DMS53 (cell line): Measurements from ENCODE around the gene SLC7A6.

Experiments used
- DNase-seq: peaks from one replicate; lab custom pipeline; 2025; lab: John Stamatoyannopoulos, UW

Gene SLC7A6

DNA sequence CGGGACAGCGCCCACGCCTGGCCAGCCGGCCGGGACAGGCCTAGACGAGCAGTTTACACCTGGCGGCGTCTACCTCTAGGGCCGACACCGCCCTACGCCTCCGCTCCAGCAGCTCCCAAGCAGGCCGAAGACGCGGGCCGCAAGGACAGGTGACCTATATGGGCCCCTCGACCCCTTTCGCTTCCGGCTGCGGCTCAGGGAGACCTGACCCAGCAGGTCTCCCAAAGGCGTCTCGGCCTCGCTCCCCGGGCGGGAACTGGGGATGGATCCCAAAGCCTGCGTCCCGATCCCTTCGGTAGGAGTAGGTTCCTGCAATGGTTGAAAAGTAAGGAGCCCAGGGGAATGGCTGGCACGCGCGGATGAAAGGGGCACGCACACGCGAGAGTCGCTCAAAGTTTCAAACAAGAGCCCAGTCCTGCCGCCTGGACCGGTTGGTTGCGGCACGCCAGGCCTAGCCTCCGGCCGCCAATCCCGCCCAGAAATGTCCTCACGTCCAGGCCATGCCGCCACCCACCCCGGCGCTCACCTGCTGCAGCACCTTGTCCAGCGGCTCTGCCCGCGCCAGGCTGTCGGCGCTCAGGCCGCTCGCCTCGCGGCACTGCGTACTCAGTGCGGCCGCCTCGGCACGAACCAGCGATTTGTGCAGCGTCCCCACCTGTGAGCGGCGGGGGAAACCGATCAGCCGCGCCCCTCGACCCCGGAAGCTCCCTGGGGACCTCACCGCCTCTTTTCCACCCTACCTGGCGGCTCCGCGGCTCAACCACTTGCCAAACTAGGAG lies 29.0 kb upstream of the SLC7A6 start:
- peak; percentile 78 for DNase-seq

DNA sequence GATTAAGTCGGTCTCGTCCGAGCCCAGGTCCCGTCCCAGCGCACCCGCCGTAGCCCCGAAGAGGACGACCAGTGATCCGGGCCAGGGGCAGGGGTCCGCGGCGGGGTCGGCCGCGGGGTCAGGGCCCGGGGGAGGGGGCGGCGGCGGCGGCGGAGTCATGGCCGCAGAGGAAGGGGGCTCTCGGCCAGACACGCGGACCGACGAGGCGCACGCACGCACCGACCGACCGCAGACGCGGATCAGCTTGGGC lies 28.5 kb upstream of the SLC7A6 start, which contains the start of gene ESRP2:
Gene ESRP2, minus strand, starts transcription at position 241 of the 250 bp plus-strand sequence. Its CDS starts 82 bp downstream, at position 159.
- no peak for DNase-seq

DNA sequence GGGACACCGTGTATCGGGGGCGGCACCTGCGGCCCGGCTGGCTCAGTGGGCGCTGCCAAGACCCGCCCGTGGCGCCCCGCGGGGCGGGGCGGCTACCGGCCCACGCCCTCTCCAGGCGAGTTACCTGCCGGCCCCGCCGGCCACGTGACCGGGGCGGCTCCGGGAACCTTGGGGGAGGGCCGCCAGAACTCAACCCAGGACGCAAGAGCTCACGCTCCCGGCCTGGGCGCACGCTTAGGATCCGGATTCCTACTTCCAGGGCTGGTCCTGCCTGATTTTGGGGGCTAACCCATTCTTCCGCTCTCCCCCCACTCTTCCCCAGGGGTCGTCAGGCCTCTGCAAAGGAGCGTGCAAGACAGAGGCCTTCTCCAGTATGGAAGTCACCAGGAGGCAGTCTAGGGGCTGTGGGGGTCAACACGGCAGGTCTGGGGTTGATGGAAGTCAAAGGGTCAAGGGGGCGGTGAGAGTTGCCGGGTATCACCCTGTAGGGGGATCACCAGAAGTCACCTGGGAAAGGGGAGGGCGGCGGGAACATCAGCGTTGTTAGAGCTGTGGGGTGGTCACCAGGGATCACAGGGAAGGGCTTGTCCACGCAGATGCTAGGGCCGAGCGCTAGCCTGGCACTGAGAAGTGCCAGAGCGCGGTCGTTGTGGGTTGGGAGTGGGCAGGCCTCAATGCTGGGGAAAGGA lies 28.0 kb upstream of the SLC7A6 start:
- peak; percentile 96 for DNase-seq

DNA sequence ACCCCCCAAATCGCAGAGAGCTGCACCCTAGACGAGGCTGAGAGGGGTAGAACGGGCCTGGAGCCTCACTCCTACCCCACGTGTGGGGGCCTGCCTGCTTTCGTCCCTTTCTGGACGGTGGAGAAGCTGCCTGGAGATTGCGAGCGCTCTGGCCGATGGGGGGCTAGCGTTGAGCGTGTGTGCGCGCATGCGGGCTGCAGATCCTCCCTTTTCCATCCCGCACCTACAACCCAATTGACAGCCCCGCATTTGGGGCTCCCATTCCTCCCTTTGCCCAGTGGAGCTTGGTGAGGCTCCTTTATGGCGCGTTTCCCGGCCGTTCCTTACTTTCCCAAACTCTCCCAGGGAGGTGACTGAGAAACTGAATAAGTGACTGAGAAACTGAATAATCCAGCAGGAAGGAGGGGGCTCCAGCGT lies 27.5 kb upstream of the SLC7A6 start:
- peak; percentile 67 for DNase-seq

DNA sequence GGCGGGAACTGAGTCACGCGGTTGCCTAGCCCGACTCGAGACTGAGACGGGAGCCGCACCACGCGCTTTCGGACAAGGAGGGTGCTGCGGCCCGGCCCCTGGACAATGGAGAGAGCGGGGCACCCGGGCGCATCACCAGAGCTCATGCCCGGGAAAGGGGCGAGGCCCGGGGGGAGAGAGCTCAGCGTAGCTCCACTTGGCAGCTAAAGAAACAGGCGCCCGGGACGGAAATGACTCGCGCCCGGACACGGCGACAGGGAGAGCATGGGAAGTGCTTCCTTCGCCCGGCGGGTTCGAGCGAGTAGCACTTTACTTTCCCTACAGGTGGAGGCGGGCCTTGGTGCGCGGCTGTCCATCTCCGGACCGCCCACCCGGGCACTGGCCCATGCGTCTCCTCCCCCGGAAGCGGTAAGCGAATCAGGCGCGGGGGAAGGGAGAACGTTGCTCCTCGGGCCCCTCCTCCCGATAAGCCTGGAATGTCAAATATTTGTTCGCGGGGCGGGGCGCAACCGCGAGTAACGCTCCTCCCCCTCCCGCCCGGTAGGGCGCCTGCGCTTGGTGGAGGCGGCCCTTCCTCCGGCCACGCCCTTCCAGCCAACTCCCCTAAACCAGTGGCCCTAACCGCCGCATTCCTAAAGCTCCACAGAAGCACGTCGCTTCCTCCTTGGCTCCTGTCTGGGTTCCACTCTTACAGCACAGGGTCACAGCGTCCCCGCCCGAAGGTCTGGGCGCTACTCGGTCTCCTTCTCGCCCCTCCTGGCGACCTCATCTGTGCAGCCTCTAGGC lies 26.9 kb upstream of the SLC7A6 start:
- DNase-seq, result peak; percentile 98

DNA sequence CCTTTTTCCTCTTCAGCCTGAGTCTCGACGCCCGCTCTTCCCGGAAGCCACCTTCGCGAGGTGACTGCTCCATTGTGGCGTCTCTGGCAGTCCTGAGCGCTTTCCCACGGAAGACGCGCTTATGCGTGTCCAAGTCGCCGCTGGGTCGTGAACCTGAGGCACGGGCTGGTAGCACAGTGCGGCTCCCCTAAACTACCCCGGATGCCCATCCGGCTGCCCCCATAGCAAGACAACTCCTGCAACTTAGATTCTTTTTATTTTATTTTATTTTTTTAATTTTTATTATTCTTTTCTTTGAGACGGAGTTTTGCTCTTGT lies 26.3 kb upstream of the SLC7A6 start:
- no peak for DNase-seq

DNA sequence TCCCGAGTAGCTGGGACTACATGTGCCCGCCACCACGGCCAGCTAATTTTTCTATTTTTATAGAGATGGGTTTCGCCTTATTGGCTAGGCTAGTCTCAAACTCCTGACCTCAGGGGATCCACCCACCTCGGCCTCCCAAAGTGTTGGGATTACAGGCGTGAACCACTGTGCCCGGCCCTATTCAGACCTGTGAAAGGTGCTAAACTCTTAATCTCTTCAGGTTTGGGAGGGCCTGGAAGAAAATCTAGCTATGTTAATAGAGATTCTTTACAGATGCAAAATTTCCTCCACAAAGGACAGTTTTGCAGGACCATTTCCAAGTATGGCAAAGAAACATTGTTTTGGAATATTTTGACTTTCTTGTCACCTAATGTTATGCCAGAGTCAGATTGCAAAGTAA lies 22.2 kb upstream of the SLC7A6 start:
- no peak for DNase-seq

DNA sequence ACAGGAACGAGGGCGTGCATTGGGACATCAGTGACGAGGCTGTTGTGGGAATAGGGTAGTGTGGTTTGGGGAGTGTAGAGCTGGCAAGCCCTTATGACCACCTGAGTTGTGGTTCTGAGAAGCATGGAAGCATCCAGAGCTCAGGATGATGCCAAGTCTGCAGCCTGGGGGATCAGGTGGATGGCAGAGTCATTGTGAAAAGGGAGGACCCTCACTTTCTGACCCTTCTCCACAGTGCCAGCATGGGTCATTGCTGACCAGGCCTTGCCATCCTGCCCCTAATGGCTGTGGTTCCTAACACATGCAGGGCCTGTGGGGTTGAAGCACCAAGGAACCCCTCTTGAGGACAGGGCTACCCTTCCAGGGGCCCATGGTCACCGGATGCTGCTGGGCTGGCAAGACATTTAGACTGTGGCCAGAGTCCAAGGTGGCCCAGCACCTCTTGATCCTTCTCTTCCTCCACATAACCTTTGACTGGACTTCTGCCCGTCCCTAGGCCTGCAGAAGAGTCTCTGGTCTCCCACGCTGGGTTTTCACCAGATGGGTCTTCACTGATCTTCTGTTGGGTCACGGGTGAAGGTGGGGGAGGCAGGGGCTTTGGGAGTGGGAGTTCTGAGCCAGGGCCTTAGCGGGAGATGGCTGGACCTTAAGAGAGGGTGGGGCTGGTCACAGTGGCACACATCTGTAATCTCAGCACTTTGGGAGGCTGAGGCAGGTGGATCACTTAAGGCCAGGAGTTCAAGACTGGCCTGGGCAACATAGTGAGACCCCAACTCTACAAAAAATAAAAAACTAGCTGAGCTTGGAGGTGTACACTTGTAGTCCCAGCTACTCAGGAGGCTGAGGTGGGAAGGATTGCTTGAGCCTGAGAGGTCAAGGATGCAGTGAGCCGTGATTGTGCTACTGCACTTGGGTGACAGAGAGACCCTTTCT lies 21.1 kb upstream of the SLC7A6 start:
- DNase-seq, result no peak

DNA sequence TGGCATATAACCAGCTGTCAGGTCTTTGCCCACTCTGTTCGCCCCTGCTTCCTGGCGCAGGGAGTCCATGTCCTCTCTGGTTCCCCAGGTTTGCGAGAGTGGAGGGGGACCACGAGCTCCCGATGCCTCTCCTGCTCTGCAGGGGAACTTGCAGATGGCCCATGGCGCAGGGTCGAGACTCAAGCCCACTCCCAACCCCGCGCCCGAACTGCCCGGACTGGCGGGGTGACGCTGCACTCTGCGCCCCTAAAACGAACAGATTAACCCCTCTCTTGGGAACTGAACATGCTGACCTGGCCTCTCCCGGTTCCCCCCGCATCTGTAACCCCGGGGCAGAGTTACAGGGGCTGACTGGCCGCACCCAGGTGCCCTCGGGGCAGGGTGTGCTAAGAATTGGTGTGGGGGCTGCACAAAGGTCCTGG lies 19.8 kb upstream of the SLC7A6 start:
- DNase-seq, result no peak

DNA sequence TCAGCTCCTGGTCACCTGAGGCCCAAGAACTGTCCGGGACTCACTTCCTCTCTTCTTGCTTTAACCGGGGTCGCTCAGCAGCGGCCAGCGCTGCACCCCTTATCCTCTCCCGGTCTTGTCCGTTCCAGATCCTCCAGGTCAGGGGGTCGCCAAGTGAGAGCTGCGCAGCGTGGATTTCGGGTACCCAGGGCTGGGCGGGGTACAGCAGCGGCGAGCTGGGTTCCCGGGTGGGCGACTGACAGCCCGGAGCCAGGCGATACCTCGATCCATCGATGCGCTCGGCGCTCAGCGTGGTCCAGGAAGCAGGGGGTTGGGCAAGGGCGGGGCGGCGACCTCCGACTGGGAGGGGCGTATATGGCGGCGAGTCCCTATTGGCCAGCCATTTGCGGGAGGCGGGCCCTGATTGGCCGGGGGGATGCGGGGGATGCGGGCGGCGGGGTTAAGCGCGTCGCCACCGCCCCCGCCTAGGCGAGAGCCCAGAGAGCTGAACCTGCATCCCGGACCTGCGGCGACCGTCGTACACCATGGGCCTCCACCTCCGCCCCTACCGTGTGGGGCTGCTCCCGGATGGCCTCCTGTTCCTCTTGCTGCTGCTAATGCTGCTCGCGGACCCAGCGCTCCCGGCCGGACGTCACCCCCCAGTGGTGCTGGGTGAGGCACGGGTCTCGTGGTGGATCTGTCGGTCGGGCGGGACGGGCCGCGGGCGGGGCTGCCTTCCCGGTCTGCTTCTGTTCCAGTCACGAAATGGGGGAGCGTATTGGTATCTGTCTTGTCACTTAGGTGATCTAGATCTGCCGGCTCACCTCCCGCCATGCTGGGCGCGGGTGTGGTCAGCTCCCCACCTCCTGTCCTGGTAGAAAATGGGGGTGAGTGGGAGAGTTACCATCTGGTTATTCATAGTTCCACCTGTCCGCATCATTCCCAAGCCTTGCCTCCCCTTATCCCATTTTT lies 19.1 kb upstream of the SLC7A6 start, which contains the start of gene PLA2G15:
Gene PLA2G15, plus strand, starts transcription at position 471 of the 951 bp plus-strand sequence. Its CDS starts 54 bp downstream, at position 525.
- DNase-seq, result peak; percentile 94

DNA sequence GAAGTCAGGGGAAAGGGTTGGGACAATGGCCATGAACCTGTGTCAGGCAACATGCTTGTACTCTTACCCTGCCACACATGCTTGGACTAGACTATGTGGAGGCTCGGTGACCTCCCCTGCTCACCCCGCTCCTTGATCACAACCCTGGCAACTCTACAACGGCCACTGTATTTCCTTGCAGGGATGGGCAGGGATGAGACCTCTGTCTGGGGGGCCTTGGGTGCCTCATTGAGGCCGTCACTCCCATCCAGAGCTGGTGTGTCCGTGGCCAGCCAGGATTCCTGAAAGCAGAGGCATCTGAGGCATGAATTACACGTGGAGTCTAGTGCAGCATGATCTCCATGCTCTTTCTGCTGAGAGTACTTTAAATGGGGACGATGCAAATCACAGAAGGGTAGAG lies 18.2 kb upstream of the SLC7A6 start:
- no peak for DNase-seq

DNA sequence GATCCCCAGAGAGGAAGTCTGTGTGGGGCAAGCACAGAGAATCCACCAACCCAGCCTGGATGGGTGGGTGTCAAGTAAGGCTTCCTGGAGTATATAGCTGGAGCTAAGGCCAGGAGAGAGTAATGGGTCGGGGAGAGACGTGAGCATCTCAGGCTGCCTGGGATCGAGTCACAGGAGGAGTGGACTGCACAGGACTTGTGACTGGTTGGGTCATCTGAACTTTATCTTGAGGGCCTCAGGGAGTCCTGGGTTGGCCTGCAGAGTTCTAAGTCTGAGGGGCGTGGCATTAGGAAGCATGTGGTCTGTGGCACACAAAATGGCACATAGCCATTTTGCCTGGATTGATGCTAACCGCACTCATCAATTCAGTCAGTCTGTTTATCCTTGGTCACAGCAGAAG lies 17.7 kb upstream of the SLC7A6 start:
- no peak for DNase-seq

DNA sequence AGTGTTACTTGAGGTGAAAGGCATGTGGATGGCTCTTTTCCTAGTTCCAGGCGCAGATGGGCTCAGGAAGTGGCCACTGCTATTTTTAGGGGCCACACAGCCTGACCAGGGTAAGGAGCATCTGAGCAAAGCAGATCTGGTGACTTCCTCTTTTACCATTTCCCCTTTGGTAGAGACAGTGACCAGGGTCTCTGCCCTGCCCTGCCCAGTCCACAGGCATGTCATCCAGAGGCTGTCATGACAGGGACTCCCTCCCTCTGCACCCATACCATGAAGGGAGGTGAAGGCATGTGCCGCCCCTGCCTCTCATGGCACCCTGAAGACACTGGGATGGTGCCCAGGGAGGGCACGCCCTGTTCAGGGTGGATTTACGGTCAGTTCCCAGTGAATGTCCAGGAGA lies 16.9 kb upstream of the SLC7A6 start:
- no peak for DNase-seq

DNA sequence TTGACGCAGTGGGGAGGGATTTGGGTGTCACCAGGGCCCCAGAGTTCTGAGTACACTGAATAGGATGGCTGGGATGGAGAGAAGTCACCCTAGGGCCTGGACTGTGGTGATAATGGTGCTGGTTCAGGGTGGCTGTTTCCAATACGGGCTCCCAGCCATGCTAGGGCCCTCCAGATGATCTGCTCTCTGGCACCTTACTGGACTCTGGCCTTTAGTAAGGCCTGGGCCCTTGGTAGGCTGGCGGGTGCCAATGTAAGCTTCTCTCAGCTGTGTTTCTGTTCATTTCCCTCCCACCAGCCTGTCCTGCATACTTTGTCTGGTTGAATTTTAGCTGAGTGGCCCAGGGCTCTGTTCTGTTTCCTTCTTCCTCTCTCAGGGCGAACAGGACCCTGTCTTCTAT lies 16.4 kb upstream of the SLC7A6 start:
- DNase-seq, result no peak

DNA sequence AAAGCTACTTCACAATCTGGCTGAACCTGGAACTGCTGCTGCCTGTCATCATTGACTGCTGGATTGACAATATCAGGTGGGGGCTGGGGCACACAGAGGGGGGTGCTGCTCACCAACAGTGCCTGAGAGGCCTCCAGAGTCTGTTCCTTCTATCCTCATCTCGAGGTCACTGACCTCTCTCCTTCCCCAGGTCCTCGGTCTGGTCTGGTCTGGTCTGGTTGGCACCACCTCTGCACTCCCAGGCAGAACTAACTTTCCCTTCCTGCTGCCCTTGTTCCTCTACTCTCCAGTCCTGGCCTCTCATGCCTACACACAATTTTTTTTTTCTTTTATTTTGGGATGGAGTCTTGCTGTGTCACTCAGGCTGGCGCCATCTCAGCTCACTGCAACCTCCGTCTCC lies 15.0 kb upstream of the SLC7A6 start:
- DNase-seq, result no peak

DNA sequence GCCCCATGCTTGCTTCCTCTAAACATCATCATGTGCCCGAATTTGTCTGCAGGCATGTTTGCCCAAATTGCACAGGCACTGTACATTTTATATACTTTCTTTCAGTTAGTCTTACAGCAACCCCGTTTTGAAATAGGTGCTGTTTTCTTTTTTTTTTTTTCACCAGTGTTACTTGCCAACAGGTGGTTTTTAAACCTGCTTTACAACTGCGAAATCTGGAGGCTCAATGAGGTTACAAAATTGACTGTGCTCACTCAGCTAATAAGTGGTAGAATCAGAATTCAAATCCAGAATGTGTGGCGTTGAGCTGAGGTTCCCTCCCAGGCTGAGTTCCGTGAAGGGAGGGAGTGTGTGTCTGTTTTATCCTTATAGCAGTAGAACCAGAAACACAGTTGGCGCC lies 13.4 kb upstream of the SLC7A6 start:
- no peak for DNase-seq

DNA sequence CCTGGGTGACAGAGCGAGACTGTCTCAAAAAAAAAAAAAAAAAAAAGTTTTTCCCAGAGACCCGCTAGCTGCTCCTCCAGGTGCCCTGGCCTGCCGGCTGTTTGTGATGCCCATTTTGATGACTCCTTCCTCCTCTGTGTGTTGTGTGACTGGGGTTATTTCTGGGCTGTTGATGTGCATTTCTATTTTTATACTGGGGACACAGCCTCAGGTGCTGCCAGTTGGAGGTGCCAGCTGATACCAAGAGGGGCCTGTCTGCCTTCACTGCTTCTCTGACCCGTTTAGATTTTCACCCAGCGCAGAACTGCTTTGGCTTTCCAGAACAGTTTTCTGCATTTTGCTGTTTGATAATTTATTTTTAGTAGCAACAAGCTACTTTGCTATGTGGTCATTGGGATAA lies 12.5 kb upstream of the SLC7A6 start:
- no peak for DNase-seq

DNA sequence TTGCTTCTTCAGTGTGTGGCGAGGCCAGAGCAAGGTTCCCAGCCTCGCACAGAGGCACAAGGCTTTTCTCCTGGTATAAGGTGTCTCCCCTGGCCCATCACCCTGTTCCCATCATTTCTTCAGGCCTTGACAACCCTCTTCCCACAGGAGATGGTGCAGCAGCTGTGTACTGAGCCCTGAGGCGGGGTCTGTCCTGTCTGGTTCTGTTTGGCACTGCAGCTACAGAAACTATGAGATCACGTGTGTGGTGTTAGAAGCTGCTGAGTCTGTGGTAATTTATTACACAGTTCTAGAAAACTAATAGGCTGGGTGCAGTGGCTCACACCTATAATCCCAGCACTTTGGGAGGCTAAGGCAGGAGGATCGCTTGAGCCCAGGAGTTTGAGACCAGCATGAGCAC lies 11.9 kb upstream of the SLC7A6 start:
- no peak for DNase-seq

DNA sequence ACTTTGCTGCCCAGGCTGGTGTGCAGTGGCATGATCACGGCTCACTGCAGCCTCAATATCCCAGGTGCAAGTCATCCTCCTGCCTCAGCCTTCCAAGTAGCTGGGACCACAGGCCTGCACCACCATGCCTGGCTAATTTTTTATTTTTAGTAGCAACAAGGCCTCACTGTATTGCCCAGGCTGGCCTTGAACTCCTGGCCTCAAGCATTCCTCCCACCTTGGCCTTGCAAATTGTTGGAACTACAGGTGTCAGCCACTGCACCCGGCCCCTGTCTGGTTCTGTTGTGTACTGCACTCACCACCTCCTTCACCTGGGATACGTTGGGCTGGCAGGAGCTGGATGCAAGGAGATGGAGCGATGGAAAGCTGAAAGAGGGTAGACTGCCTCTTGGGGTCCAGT lies 10.6 kb upstream of the SLC7A6 start:
- DNase-seq, result no peak

DNA sequence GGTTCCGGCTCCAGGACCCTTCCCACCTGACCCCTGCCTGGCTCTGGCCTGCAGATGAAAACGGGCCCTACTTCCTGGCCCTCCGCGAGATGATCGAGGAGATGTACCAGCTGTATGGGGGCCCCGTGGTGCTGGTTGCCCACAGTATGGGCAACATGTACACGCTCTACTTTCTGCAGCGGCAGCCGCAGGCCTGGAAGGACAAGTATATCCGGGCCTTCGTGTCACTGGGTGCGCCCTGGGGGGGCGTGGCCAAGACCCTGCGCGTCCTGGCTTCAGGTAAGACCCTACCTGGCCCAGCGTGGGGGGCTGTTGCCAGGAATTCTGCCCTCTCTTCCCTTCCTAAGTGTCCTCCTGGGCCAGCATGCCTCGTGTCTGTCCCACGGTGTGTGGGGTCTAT lies 8.6 kb upstream of the SLC7A6 start:
- DNase-seq, result no peak
